NCI-H510A treated with DMSO at 0.1 percent for 48 hours (cell line): ENCODE data around the gene SH3BP2.

Experiments
- DNase-seq: peaks from one replicate; lab custom pipeline; 2025; lab: John Stamatoyannopoulos, UW

SH3BP2 gene

GRCh38 chr4:2819244-2820215 lies 26.6 kb downstream of the SH3BP2 start:
- no peak for DNase-seq

- peak; percentile 50 for DNase-seq
Measured at GRCh38 chr4:2820216-2820982, 27.5 kb downstream of the SH3BP2 start.

DNA sequence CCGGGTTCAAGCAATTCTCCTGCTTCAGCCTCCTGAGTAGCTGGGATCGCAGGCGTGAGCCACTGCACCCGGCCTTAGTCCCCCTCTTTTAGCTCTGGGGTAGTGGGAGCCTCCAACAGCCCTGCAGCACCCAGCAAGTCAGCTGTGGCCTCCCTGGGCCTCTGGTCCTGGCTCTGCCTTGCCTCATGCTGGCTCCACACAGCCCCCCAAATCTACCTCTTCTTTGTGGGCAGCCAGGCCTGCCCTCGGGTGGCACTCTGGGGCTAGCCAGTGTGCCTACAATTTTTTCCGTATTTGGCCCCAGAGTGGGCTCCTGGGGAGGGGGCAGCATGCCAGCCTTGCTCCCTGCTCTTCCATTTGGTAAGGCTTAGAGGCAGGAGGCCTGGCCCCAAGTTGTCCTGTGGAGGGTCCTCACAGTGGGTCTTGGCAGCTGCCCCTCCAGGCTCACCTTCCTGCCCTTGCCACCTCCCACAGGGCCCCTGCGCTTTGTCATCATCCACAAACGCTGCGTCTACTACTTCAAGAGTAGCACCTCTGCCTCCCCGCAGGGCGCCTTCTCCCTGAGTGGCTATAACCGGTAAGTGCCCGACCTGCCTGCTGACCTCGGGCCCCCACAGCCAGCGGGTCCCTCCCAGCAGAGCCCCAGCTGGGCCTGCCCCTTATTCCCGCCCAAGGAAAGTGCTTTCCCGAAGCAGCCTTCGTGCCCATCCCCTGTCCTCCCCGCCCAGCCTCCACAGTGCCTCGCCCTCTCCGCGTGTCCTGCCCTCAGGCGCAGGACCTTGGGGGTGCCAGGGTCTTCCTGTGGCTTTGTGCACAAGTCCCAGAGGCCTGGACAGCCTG lies 29.8 kb downstream of the SH3BP2 start:
- DNase-seq = no peak

DNA sequence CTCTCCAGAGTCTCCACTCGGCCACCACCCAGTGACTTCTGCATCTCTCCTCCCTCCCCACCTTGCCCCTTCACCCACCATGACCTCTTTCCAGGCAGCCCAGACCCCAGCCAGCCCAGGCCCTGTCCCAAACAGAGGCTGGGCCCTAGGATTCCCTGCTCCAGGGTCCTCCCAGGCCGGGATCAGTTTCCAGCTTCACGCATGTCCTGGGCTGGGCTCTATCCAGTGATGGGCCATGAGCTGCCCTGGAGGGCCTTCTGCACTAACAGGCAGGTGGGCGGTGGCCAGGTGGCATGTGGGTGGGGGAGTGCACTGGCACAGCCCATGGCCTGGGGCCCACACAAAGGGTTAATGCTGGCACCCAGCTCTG lies 30.4 kb downstream of the SH3BP2 start:
- no peak for DNase-seq

- DNase-seq = no peak
Measured at GRCh38 chr4:2823671-2824328, 30.9 kb downstream of the SH3BP2 start.

- no peak for DNase-seq
Measured at GRCh38 chr4:2824329-2824835, 31.5 kb downstream of the SH3BP2 start.

- DNase-seq = no peak
Measured at GRCh38 chr4:2824836-2825381, 32.0 kb downstream of the SH3BP2 start.

GRCh38 chr4:2825740-2826139 lies 32.9 kb downstream of the SH3BP2 start:
- DNase-seq = no peak

DNA sequence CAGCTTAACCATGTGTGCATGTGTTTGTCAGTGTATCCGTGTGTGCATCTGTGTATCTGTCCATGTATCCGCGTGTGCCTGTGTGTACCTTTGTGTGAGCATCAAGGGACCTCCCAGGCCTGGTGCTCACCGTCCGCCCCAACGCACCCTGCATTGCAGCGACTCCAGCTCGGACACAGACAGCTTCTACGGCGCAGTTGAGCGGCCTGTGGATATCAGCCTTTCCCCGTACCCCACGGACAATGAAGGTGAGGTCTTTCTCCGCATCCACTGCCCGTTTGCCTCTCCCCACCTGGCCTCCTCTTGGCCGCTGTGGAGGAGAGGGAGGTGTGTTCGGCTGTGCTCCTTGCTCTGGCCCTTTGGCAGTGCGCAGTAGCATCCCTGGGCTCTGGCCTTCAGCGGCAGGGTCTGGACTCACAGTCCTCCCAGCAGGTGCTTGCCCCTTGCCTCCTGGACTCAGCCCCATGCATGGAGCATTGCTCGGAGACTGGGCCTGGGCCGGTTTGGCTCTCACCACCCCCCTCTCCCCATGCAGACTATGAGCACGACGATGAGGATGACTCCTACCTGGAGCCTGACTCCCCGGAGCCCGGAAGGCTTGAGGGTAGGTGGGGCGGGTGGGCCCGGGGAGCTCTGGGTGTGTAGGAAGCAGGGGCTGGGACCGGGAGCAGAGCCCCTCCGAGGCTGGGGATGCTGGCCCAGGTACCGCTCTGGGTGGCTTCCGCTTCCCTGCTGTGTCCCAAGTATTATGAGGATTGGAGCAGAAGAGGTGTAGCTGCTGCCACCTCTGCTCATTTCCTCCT lies 34.4 kb downstream of the SH3BP2 start:
- DNase-seq = no peak

DNA sequence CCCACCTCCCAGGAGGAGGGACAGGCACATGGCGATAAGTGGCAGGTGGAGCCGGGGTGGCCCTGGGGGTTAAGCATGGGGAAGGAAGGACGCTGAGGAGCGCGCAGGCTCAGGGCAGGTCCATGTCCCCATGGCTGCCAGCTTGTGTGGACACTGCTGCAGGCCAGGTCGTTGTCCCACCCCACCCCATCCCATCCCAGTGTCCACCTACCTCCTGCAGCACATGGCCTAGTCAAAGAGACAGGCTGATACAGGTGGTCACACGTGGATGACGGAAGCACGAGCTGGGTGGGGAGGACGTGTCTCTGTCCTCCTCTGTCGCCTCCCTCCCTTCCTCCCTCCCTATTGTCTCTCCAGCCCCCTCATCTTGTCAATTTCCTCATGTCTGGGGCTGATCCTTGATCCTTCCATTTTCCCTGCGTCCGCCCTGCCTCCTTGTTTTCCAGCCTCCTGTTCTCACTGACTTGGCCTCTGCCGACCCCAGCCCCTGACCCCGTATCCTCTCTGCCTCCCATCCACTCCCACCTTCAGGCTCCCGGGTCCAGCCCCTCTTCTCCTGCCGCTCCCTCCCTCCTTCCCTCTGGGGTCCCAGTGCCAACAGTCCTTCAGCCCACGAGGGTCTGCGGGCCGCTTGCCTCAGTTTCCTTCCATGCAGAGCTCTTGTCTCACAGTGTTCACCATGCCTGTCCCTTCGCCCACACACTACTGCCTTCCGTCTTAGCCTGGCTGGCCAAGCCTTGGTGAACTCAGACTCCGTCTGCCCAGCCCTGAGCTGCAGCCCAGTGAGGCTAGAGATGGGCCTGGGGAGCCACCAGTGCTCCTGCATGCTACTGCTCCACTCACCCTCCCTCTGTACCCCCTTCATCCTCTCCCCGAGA lies 35.2 kb downstream of the SH3BP2 start:
- no peak for DNase-seq

DNA sequence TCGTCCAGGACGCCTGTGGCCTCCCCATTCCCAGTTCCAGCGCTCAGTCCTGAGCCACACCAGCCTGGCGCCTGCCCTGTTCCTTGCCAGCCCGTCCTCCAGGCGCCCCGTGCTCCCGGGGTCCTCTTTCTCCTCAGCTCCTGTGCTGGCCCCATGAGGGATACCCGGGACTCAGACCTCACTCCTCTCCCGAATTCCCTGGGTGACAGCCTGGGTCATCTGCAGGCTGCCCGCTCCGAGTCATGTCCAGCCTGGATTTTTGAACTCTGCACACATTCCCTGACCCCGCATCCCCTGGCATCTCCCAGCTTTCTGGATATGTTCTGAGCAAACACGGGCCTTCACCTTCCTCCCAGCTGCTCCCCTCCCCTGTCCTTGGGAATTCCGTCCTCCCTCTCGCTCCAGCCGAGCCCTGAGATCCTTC lies 35.9 kb downstream of the SH3BP2 start:
- no peak for DNase-seq

DNA sequence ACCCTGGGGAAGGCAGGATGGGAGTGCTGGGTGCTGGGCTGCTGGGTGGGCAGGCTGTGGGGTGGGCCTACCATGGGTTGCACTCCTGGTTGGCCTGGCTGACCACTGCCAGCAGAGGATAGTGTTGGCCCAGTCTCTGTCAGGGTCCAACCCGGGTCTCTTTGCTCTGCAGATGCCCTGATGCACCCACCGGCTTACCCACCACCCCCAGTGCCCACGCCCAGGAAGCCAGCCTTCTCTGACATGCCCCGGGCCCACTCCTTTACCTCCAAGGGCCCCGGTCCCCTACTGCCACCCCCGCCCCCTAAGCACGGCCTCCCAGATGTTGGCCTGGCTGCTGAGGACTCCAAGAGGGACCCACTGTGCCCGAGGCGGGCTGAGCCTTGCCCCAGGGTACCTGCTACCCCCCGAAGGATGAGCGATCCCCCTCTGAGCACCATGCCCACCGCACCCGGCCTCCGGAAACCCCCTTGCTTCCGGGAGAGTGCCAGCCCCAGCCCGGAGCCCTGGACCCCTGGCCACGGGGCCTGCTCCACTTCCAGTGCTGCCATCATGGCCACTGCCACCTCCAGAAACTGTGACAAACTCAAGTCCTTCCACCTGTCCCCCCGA lies 36.5 kb downstream of the SH3BP2 start:
- no peak for DNase-seq

GRCh38 chr4:2829933-2830451 lies 37.1 kb downstream of the SH3BP2 start:
- no peak for DNase-seq

GRCh38 chr4:2830632-2831610 lies 38.0 kb downstream of the SH3BP2 start:
- DNase-seq = no peak

DNA sequence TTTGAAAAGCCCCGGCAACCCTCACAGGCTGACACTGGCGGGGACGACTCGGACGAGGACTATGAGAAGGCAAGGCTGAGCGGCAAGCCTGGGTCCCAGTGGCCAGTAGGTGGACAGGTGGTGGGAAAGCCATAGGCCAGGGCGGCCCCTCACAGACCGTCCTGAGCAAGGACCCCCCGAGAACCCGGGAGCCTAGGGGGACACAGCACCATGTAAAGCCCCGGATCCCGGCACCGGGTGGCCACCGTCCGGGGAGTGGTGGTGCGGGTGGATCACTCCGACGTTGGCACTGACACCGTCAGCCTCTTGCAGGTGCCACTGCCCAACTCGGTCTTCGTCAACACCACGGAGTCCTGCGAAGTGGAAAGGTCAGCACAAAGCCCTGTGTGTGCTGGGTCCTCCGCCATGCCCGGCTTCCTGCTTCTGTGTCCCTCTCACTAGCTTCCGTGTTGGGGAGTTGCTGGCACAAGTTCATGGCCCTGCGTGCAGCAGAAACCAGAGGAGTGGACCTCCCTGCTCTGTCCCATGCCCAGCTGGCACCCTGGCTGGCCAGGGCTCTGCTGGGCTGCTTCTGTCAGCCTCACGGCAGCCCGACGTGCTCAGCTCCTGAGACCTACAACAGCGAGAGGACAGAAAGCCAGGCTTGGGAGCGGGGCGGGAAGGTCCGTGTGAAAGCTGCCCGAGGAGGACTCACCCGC lies 38.9 kb downstream of the SH3BP2 start:
- no peak for DNase-seq

GRCh38 chr4:2832309-2832980 lies 39.6 kb downstream of the SH3BP2 start:
- DNase-seq = no peak
